Anterior cingulate cortex (tissue), 58 donors: ENCODE data around the gene CCR9.
A peak's percentile ranks its signal among the peaks of the same experiment; 100 is the strongest.

ENCODE experiments used
- DNase-seq, 58 donors: peaks; one replicate each; lab custom pipeline; 2025; lab: John Stamatoyannopoulos, UW

Gene CCR9

GRCh38 chr3:45931496-45931895, 45.2 kb downstream of the CCR9 start:
- DNase-seq = no peak

DNA sequence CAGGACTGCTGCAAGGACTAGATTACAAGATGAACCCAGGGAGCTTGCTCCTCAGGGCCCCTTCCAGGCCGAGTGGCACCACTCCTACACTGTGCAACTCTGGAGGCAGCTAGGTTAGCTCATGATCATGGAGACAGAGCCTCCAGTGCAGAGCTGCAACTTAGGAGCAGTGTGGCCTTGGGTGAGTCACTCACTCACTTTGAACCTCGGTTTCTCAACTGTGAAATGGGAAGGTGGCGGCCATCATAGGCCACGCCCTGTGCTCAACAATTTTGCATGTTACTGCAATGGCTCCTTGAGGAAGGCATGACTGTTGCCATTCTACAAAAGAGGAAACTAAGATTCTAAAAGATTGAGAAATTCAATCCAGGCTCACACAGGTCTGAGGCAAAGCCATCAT, 45.8 kb downstream of the CCR9 start:
- no peak for DNase-seq

- no peak for DNase-seq
Observed at GRCh38 chr3:45933591-45933990, 47.2 kb downstream of the CCR9 start.

- DNase-seq = no peak
Observed at GRCh38 chr3:45936261-45936660, 49.9 kb downstream of the CCR9 start.

DNA sequence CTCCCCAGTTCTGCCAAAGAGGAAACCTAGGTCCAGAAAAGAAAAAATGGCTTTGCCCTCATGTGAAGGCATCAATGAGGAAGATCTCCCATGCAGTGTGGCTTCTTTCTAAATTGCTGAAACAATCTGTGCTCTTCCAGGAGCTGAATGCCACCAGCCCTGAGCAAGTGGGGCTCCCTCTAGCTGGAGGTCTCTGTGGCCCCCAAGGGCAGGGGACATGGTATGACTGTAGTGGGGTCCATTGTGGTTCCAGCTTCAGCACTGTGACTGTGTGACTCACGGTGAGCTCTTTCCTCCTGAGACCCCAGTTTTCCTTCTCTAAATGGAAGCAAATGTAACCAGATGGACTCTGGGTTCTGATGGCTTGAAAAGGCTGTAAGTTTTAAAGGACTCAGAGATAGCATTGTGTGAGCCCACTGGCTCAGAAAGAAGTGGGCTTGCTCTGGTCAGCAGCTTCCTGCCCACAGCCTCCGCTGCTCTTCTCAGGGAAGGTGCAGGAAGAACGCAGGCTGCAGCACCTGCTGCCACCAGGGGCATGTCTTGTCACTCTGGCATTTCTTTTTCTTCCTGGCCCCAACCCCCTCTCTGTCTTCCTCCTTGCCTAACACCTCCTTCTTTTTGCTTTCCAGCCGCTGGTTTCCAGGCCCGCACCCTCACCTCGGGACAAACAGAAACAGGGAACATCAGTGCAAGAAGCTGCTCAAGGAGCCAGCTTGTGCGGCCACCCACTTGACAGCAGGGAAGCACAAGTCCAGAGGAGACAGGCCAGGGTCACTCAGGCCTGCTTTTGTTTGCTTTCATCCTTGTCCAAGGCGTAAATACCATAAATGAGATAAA, 51.1 kb downstream of the CCR9 start:
- DNase-seq = no peak

DNA sequence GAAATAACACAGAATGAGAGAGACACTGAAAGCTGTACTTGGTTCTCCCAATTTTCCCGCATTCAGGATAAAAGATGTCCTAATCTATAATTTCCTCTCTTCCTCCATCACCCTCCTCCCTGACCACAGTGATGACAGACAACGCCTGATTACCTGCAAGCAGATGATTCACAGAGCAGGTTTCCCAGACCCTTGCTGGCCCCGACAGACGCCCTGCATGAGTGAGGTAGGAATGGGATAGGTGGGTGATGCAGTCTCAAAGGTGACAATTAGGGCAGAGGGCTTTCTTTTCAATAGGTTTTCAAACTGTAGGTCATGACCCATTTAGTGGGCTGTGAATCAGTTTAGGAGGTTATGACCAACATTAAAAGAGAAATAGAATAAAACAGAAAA, 51.7 kb downstream of the CCR9 start:
- no peak for DNase-seq

- DNase-seq = peak in 55 of 58 donors; percentile 27 to 91 (median 73)
Observed at GRCh38 chr3:45938864-45939263, 52.5 kb downstream of the CCR9 start.

DNA sequence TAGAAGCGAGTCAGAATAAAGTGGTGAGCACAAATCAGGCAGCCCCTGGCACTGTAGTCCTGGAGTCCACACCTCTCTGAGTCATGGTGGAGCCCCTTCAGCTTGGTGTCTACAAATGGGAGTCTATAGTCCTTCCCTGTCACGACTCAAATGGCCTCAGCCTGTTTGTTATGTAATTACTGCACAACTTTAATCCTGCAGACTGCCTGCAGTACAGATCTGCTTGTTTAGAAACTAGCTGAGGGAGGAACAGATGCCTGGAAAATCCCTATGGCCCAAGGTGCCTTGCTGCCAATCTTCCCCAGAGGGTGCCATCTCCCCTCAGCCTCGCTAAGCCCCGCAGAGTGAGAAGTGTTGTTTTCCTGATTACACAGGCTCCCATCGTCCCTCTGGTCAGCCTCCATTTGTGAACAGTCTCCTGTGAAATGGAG, 53.0 kb downstream of the CCR9 start:
- DNase-seq = peak in 12 of 58 donors; percentile 6 to 59 (median 25)

DNA sequence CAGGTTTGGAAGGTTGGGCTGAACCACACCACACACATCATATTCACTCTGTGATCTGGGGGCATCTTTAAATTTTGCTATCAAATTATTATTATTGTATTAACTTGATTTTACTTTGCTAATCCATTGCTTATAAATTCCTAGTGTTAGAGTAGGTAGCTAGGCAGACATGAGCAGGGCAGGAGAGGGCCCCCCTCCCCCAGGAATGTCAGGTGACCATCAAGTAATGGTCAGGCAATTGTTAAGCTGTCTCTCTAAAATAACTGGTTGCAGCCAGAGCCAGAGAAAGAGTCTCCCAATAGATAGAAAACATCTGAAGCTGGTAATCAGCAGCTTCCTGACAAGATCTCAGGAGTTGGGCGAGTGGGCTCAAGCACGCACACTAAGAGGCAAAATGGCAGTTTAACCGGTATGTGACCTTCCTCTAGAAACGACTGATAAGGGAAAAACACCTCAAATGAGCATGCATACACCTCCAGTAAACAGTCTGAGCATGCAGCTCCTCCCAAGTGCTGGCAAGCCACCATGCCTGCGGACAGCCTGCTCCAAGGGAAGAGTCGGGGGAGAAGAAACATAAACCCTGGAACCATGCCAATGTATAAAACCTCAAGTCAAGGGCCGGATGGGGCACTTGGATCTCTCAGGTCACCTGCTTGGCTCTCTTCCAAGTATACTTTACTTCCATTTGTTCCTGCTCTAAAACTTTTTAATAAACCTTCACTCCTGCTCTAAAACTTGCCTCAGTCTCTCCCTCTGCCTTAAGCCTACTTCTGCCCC, 53.8 kb downstream of the CCR9 start:
- DNase-seq = no peak

DNA sequence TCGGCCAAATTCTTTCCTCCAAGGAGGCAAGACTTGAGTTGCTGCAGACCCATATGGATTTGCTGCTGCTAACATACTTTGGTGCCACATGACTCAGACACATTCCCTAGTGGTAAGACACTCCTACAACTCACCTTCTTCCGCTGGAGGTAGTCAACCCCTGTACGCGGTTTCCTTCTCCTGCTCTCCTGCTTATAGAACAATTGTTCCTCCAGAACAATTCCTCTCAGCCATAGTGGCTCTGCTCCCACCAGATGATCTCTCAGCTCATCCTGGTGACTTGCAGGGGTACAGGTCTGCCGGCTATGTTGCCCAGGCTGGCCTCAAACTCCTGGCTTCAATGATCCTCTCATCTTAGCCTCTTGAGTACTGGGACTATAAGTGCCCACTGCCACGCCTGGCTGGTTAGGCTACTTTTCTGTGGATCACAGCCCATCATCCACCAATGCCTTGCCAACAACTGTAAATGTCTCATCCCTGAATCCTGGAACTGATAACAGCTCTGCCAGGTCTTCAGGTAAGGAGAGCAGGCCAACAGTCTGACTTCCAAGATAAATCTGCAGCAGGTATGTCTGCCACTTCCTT, 54.5 kb downstream of the CCR9 start:
- DNase-seq = no peak

DNA sequence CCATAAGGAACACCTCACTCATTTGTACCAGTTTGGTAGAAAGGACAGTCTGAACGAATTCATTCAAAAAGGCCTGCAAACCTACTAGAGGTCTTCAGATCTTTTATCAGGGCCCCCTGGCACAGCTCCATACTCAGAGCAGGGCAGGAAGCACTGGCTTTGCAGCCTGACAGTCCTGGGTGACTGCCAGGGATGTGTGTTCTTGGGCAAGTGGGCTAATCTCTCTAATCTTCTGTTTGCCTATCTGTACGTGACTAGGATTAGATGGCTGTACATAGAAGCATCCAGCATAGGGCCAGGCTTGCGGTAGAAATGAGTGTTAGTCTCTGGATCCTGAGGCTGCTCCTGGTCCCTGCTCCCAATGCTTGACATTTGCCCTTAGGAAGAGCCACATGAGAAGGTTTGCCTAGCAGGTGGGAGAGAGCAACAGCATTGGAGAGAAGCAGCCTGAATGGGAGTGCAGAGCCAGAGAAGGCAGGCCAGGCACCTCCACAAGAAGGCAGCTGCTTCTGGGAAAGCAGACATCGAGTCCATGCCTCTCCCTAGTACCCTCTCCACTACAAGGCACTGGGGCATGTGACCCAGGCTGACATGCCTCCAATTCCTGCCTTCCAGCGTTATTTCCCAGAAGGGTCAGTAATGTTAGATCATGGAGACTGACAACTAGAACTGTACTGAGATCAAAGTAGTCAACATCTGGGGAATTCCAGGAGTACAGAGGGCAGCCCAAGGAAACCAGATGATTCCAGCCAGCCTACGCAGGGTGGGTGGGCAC, 55.9 kb downstream of the CCR9 start:
- no peak for DNase-seq

GRCh38 chr3:45943207-45943846, 57.0 kb downstream of the CCR9 start, which contains the start of gene CXCR6:
TSS of gene CXCR6 (plus strand) at chr3:45943464. CDS start at chr3:45946482, 3,018 bp downstream.
- no peak for DNase-seq

GRCh38 chr3:45944830-45945620, 58.7 kb downstream of the CCR9 start:
- DNase-seq = no peak

- no peak for DNase-seq
Observed at GRCh38 chr3:45946307-45946706, 60.0 kb downstream of the CCR9 start.

DNA sequence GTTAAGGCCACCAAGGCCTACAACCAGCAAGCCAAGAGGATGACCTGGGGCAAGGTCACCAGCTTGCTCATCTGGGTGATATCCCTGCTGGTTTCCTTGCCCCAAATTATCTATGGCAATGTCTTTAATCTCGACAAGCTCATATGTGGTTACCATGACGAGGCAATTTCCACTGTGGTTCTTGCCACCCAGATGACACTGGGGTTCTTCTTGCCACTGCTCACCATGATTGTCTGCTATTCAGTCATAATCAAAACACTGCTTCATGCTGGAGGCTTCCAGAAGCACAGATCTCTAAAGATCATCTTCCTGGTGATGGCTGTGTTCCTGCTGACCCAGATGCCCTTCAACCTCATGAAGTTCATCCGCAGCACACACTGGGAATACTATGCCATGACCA, 60.5 kb downstream of the CCR9 start:
- DNase-seq = no peak

- no peak for DNase-seq
Observed at GRCh38 chr3:45947361-45947760, 61.0 kb downstream of the CCR9 start.

GRCh38 chr3:45948311-45948781, 62.0 kb downstream of the CCR9 start:
- no peak for DNase-seq

DNA sequence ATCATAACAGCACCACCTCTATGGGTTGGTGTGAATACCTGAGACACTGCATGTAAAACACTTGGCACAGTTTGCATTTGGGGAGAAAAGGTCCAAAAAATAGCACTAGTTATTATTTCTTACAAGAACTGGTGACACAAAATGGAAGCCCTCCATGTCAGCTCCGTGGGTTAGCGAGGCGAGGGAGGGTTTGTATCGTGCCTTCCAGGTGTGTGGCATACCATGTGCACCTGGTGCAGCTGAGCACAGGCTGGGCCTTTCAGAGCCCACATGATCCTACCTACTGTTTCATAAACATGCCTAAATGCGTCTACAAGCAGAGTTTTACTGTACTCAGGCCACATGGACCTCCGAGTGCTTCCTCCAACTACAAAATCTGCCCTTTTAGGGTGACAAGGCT, 62.5 kb downstream of the CCR9 start:
- DNase-seq = no peak

GRCh38 chr3:45949432-45949831, 63.1 kb downstream of the CCR9 start:
- no peak for DNase-seq
